HepG2 (cell line): ENCODE results near the gene FOCAD. TPM values are rescaled to one million over a fixed set of nuclear protein-coding genes. Genes with fewer than 3 reads are reported as not detected.

Experiments used
- ATAC-seq: fragments of 200-7000 bp; cut with Tn5 transposase; 3 replicates; pipeline ENCODE4 v1.9.1; 2020; ENCODE audit warnings: mild to moderate bottlenecking, moderate library complexity
- BruUV-seq: library from RNA; stranded (reverse); fragments of 400-500 nt; replicated peaks from 2 replicates; lab custom pipeline; 2021; lab: Mats Ljungman, UMichigan
- CTCF ChIA-PET: fragments of 300-600 bp; formaldehyde crosslinking; extraction: SDS; loops from one replicate; lab custom pipeline; 2021; ENCODE audit warnings: low total read pairs, inconsistent platforms, low intra/inter-chr PET ratio; lab: Yijun Ruan, JAX
- POLR2A ChIA-PET: fragments of 350-600 bp; sonication (Branson Sonifier 250); formaldehyde crosslinking; loops from one replicate; lab custom pipeline; 2020; ENCODE audit warnings: antibody characterized with exemption, inconsistent platforms; lab: Yijun Ruan, JAX
- DNase-seq: peaks from one replicate; pipeline ENCODE4 v3.0.0-alpha.2; 2015; ENCODE audit warnings: low spot score
- FAIRE-seq: peaks from 3 replicates; lab custom pipeline; 2011; peaks lifted over from hg19 to GRCh38; lab: Jason Lieb, UNC
- H2AFZ ChIP-seq: one replicate; pipeline ENCODE4 v1.6.1; 2011; ENCODE audit warnings: low read length, inconsistent platforms
- H3K27ac ChIP-seq: fragments of 300-600 bp; 3 replicates; pipeline ENCODE4 v1.8.0; 2011; ENCODE audit warnings: mixed run types, mild to moderate bottlenecking, mixed read lengths, low read length, inconsistent platforms; ENCODE audit not compliant: insufficient read depth; ENCODE audit errors: extremely low read length
- H3K27me3 ChIP-seq, 2 experiments: fragments of 200-600 bp in 1 of 2; 2 replicates in 1 of 2; 3 replicates in 1 of 2; pipeline versions ENCODE4 v1.6.0 to v1.8.0; 2011; ENCODE audit warnings: low read length in 2 of 2, mild to moderate bottlenecking in 2 of 2, moderate library complexity in 2 of 2, inconsistent platforms in 1 of 2; ENCODE audit not compliant: insufficient read depth in 2 of 2, control insufficient read depth in 1 of 2
- H3K36me3 ChIP-seq, 2 experiments: fragments of 200-600 bp in 1 of 2; replicated peaks in 1 of 2; 2 replicates in 1 of 2; 3 replicates in 1 of 2; pipeline versions ENCODE4 v1.5.1 to v1.8.0; 2011; ENCODE audit warnings: low read length in 2 of 2, inconsistent platforms in 1 of 2; ENCODE audit not compliant: insufficient read depth in 2 of 2, control insufficient read depth in 1 of 2
- H3K4me1 ChIP-seq: 2 replicates; pipeline ENCODE4 v1.5.1; 2012; ENCODE audit warnings: low read length, inconsistent platforms; ENCODE audit not compliant: insufficient read depth
- H3K4me2 ChIP-seq: 2 replicates; pipeline ENCODE4 v1.6.0; 2011; ENCODE audit warnings: low read depth, low read length, inconsistent platforms
- H3K4me3 ChIP-seq, 3 experiments: fragments of 200-600 bp in 1 of 3; sonication (generic), shearing (Covaris generic) in 1 of 3; replicated peaks in 1 of 3; 2 replicates each; pipeline ENCODE4 v1.5.1; 2011 to 2016; ENCODE audit warnings: low read length in 3 of 3, inconsistent platforms in 2 of 3, low read depth in 2 of 3, mild to moderate bottlenecking in 2 of 3, control low read depth in 1 of 3, mixed read lengths in 1 of 3; ENCODE audit not compliant: insufficient read depth in 1 of 3
- H3K79me2 ChIP-seq: one replicate; pipeline ENCODE4 v1.6.1; 2011; ENCODE audit warnings: low read length, inconsistent platforms; ENCODE audit not compliant: insufficient read depth
- H3K9ac ChIP-seq: 2 replicates; pipeline ENCODE4 v1.6.0; 2011; ENCODE audit warnings: mild to moderate bottlenecking, low read depth, low read length, inconsistent platforms; ENCODE audit not compliant: insufficient read depth
- H3K9me3 ChIP-seq: 2 replicates; pipeline ENCODE4 v1.5.1; 2012; ENCODE audit warnings: mild to moderate bottlenecking, low read length
- H4K20me1 ChIP-seq: 2 replicates; pipeline ENCODE4 v1.6.0; 2011; ENCODE audit warnings: inconsistent platforms, mild to moderate bottlenecking, low read length, moderate library complexity; ENCODE audit not compliant: insufficient read depth
- ATM ChIP-seq: fragments of 450-650 bp; IDR thresholded peaks from 2 replicates; pipeline ENCODE4 v1.7.1; 2017; ENCODE audit warnings: mild to moderate bottlenecking, borderline replicate concordance
- BCL6 ChIP-seq: IDR thresholded peaks from 2 replicates; pipeline ENCODE4 v1.6.1; 2016; ENCODE audit warnings: missing genetic modification reagents, missing compliant biosample characterization
- CENPBD1 ChIP-seq: sonication (generic); formaldehyde crosslinking; IDR thresholded peaks from 2 replicates; pipeline ENCODE4 v1.8.0; 2022; ENCODE audit warnings: missing genetic modification reagents, low read depth, mild to moderate bottlenecking, borderline replicate concordance
- CTCF ChIP-seq: sonication (generic); formaldehyde crosslinking; IDR thresholded peaks from 2 replicates; pipeline ENCODE4 v1.5.0; 2020; ENCODE audit warnings: mild to moderate bottlenecking, missing genetic modification reagents, moderate library complexity
- EED ChIP-seq: sonication (generic); formaldehyde crosslinking; IDR thresholded peaks from 2 replicates; pipeline ENCODE4 v1.5.0; 2020; ENCODE audit warnings: mild to moderate bottlenecking, missing genetic modification reagents
- FOXA1 ChIP-seq, 2 experiments: fragments of 450-650 bp in 1 of 2; sonication (generic) in 1 of 2; formaldehyde crosslinking in 1 of 2; IDR thresholded peaks; 2 replicates each; pipeline versions ENCODE4 v1.4.0 to v1.6.1; 2016 to 2020; ENCODE audit warnings: missing genetic modification reagents in 1 of 2
- HNRNPH1 ChIP-seq: fragments of 200-400 bp; formaldehyde crosslinking; optimal IDR thresholded peaks from 2 replicates; pipeline ENCODE3; 2017; ENCODE audit warnings: mild to moderate bottlenecking, low read depth, low read length
- NBN ChIP-seq: fragments of 450-650 bp; conservative IDR thresholded peaks from 2 replicates; pipeline ENCODE4 v1.6.1; 2017
- NKX3-1 ChIP-seq: sonication (generic); formaldehyde crosslinking; IDR thresholded peaks from 2 replicates; pipeline ENCODE4 v1.5.0; 2020; ENCODE audit warnings: missing genetic modification reagents
- PHB2 ChIP-seq: fragments of 450-650 bp; IDR thresholded peaks from 2 replicates; pipeline ENCODE4 v1.6.1; 2018; ENCODE audit not compliant: partially characterized antibody
- RELA ChIP-seq: sonication (generic); formaldehyde crosslinking; IDR thresholded peaks from 2 replicates; pipeline ENCODE4 v1.4.0; 2020; ENCODE audit warnings: missing genetic modification reagents
- TCF7 ChIP-seq: sonication (generic); IDR thresholded peaks from 2 replicates; pipeline ENCODE4 v1.6.1; 2016; ENCODE audit warnings: antibody characterized with exemption, low read depth
- ZNF737 ChIP-seq: sonication (generic); formaldehyde crosslinking; IDR thresholded peaks from 2 replicates; pipeline ENCODE4 v1.5.0; 2020; ENCODE audit warnings: missing genetic modification reagents, mild to moderate bottlenecking, borderline replicate concordance
- ZNF749 ChIP-seq: sonication (generic); formaldehyde crosslinking; IDR thresholded peaks from 2 replicates; pipeline ENCODE4 v1.8.0; 2022; ENCODE audit warnings: mild to moderate bottlenecking, missing genetic modification reagents, moderate library complexity, borderline replicate concordance
- WGBS: methylation state at CpG from one replicate; pipeline ENCODE4 v1.1.6; 2017; ENCODE audit warnings: low lambda C conversion rate; 5-methylcytosine and 5-hydroxymethylcytosine counted together
- in situ Hi-C: cut with HindIII; loops from 2 replicates; pipeline ENCODE4 v1.10.0; 2017; ENCODE audit warnings: low pct_unique_long_range_greater_than_20kb; ENCODE audit not compliant: extremely low pct_ligation_motif_present
- intact Hi-C: fragments of 100-400 bp; cut with micrococcal nuclease; formaldehyde crosslinking; loops from one replicate; pipeline ENCODE4 v1.10.0; 2022; ENCODE audit not compliant: unreplicated experiment
- polyA plus RNA-seq, 8 experiments: library from polyadenylated mRNA; depleted of rRNA in 3 of 8; stranded (reverse) in 7 of 8; unstranded in 1 of 8; fragments of >200 nt; fragmentation: Illumina TruSeq in 4 of 8; extraction: Trizol in 4 of 8; gene quantifications; 2 replicates each; pipeline versions ENCODE4 v1.2.1 to v1.2.3, GENCODE V29; 2011 to 2016; ENCODE audit warnings: low read depth in 4 of 8, missing spikeins in 1 of 8, mixed read lengths in 1 of 8; ENCODE audit not compliant: insufficient read depth in 1 of 8
- total RNA-seq, 5 experiments: library from RNA; depleted of rRNA; stranded (reverse); fragments of >200 nt; fragmentation: Illumina TruSeq; extraction: Trizol; gene quantifications; 2 replicates each; pipeline ENCODE4 v1.2.3, GENCODE V29; 2016; ENCODE audit warnings: low read depth in 1 of 5
- TF ChIP-seq, protein P1 (sequence below): sonication (generic); formaldehyde crosslinking; IDR thresholded peaks from 2 replicates; pipeline ENCODE4 v1.8.0; 2022; ENCODE audit warnings: low read depth, missing genetic modification reagents
- TF ChIP-seq, protein P2 (sequence below): IDR thresholded peaks from 2 replicates; pipeline ENCODE4 v1.6.1; 2016; ENCODE audit warnings: missing genetic modification reagents, missing compliant biosample characterization

FOCAD gene
- total and polyA plus RNA-seq, 2 of the 13 experiments (the other 11 are each of a cell fraction or from before 2014, with no cell fraction given), result 18.0 to 31.1 TPM

- intact Hi-C loops (no loop called here), in situ Hi-C loops (no loop called here)
- H3K4me2 ChIP-seq, result no peak overlapping the region
- H3K4me3 ChIP-seq, result no peak overlapping the region
- CTCF ChIA-PET, result no interaction called here
- no peak overlapping the region for H3K9ac ChIP-seq
- no peaks in the 10 kb centered on the region for H3K27me3 ChIP-seq
- BruUV-seq, result no TSS peak
- WGBS, result 100% methylated on average over 6 of the region's 6 CpGs
- DNase-seq (no peak), FAIRE-seq (no peak), ATAC-seq (no peak)
- POLR2A ChIA-PET, result no interaction called here
- H3K79me2 ChIP-seq, result no peaks in the 10 kb centered on the region
- H3K27ac ChIP-seq, result no peak overlapping the region
- no peaks in the 10 kb centered on the region for H3K4me1 ChIP-seq
- no peaks in the 10 kb centered on the region for H3K9me3 ChIP-seq
- peaks cover 4 to 5% of the 10 kb centered on the region in 2 experiments; a peak in 3 of 5 replicates for H3K36me3 ChIP-seq
- H2AFZ ChIP-seq, result no peak overlapping the region
- no peaks in the 10 kb centered on the region for H4K20me1 ChIP-seq
- TF ChIP-seq EED (CRISPR knock-in tag) (no peak), PHB2 (no peak), CENPBD1 (CRISPR knock-in tag) (no peak), NKX3-1 (CRISPR knock-in tag) (no peak), ZNF749 (CRISPR knock-in tag) (no peak), TCF7 (no peak), BCL6 (CRISPR knock-in tag) (no peak), HNRNPH1 (no peak), FOXA1 (IDR thresholded peaks at IDR 0.05) (no peak), FOXA1 (CRISPR knock-in tag; IDR thresholded peaks at IDR 0.05) (no peak), RELA (no peak), CTCF (CRISPR knock-in tag) (no peak), NBN (no peak), ATM (no peak), ZNF737 (CRISPR knock-in tag) (no peak)
- TF ChIP-seq, protein P1, sequence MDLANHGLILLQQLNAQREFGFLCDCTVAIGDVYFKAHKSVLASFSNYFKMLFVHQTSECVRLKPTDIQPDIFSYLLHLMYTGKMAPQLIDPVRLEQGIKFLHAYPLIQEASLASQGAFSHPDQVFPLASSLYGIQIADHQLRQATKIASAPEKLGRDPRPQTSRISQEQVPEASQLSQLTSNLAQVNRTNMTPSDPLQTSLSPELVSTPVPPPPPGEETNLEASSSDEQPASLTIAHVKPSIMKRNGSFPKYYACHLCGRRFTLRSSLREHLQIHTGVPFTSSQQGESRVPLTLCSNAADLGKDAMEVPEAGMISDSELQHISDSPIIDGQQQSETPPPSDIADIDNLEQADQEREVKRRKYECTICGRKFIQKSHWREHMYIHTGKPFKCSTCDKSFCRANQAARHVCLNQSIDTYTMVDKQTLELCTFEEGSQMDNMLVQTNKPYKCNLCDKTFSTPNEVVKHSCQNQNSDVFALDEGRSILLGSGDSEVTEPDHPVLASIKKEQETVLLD (CRISPR knock-in tag), result no peak
- TF ChIP-seq, protein P2, sequence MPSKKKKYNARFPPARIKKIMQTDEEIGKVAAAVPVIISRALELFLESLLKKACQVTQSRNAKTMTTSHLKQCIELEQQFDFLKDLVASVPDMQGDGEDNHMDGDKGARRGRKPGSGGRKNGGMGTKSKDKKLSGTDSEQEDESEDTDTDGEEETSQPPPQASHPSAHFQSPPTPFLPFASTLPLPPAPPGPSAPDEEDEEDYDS (CRISPR knock-in tag), result no peak
These were observed 302.0 kb downstream of the FOCAD start for GRCh38 chr9:20985851-20986600.
